ENCODE results near the gene SAMD4A.
"Not testable (repeated sequence)": the region's sequence is repeated elsewhere in the genome, so short reads cannot be mapped to it uniquely, and the experiment has no call there.

The SAMD4A gene

DNA sequence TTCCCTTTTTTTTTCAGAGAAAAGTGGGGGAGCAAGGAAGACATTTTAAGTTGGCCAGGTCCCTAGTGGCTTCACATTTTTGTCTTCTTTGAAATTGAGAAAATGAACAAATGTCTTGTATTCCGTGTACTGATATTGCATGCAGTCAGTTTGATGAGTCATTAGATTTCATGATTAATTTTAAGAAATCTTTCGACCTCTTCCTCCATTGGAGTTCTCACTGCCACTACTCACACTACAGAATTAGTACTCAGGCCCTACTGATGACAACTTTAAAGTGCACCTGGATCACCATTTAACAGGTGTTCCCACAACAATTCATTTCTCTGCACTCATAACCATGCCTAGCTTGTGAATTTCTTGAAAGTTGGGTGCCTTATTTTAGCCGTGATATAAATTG, 50.5 kb downstream of the SAMD4A start:
- no peaks in the 10 kb centered on the region for H3K9me3 ChIP-seq
- H3K4me3 ChIP-seq, result no peak overlapping the region
- no peaks in the 10 kb centered on the region for H3K36me3 ChIP-seq (replicated peaks)
- no peak for DNase-seq (ENCODE audit: low spot score in 2 of 2)
- H3K27me3 ChIP-seq (ENCODE audit: low read depth), result no peaks in the 10 kb centered on the region
- no peaks in the 10 kb centered on the region for H3K4me1 ChIP-seq
- in situ Hi-C loops (cut with MboI; ENCODE audit: low sequenced_read_pairs), result no loop called here

DNA sequence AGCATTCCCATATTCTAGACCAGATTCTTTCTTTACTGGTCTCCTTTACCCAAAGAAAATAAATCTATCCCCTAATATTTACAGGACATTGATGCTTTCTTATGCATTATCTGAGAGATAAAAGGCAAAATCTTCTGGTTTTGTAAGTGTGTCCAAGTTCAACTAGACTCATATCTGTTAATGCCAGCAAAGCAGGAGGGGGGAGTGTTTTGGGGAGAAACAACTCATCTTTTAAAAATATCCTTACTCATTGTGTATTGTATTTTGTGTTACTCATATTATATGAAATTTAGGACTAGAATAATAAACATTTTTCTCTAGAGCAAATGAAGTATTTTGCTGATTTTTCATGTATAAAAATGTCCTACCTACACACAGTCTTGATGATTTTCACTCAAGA, 54.8 kb downstream of the SAMD4A start:
- Histone ChIP-seq H3K4me3 (no peak overlapping the region), H3K36me3 (replicated peaks) (no peaks in the 10 kb centered on the region), H3K9me3 (no peaks in the 10 kb centered on the region), H3K27me3 (ENCODE audit: low read depth) (no peaks in the 10 kb centered on the region), H3K4me1 (peaks cover 12% of the 10 kb centered on the region)
- in situ Hi-C loops (cut with MboI; ENCODE audit: low sequenced_read_pairs), result no loop called here
- DNase-seq (ENCODE audit: low spot score in 2 of 2), result no peak

DNA sequence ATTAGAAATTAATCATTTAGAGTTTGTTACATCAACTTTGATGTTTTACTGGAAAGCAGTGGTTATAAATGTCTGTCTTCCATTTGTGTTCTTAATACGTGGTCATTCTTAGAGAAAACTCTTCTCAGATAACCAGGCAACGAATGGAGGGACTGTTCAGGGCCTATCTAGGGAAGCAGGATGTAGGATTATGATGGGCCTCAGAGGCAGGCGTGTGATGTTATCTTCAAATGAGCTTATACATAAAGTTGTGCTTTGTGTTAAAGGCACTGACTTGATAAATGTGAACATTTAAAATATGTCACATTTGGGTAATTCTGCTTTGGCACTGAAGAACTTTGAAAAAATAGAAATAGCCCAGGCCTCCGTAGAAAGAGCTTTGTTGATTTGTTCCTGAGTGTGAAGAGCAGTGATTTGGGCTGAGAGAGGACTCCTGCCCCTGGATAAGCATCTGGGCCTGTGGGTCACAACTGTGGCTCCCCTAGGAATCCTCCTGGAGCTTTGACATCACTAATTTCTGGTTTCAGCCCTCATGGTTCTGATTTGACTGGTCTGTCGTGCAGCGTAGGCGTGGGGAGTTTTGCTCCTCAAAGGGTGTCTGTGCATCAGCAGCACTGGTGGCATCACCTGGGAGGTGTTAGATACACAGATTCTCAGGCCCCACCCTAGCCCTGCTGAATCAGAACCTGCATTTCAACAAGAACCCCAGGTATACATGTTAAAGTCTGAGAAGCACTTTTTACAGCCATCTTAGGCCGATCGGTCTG, 55.4 kb downstream of the SAMD4A start:
- Histone ChIP-seq H3K36me3 (replicated peaks) (no peaks in the 10 kb centered on the region), H3K4me1 (peaks cover 19% of the 10 kb centered on the region), H3K27me3 (ENCODE audit: low read depth) (no peaks in the 10 kb centered on the region), H3K9me3 (no peaks in the 10 kb centered on the region), H3K4me3 (no peak overlapping the region)
- in situ Hi-C loops (cut with MboI; ENCODE audit: low sequenced_read_pairs), result no loop called here
- DNase-seq (ENCODE audit: low spot score in 2 of 2), result no peak

DNA sequence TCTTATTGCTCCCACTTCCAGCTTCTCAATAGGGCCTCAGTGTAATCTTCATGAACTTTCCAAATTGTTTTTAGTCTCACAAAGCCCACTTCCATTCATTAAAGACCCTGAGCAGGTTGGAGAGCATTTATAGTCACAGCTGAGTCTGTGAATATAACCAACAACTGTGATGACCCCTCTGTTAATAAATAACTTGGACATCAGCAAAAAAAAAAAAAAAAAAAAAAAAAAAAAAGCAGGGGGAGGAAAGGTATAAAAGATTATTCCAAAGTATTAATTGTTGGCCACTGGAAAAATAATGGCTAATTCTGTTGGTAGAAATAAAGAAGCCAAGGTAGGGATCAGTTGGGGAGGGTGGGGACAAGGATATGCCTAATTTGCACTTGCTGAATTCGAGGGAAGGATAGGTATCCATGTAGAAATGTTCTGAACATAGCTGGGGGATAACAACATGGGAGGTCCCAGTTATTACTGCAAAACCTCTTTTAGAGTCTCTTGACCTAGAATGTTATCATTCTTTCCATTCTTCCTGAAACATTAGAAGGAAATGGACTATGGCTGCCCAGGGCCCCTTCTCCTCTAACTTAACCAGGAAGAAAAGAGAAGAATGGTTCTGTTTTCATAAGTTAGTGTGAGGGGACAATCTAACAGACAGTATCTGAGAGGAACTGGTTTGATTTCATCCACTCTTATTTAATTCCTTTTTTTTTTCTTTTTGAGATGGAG, 56.5 kb downstream of the SAMD4A start:
- H3K4me1 ChIP-seq, result peaks cover 24% of the 10 kb centered on the region

DNA sequence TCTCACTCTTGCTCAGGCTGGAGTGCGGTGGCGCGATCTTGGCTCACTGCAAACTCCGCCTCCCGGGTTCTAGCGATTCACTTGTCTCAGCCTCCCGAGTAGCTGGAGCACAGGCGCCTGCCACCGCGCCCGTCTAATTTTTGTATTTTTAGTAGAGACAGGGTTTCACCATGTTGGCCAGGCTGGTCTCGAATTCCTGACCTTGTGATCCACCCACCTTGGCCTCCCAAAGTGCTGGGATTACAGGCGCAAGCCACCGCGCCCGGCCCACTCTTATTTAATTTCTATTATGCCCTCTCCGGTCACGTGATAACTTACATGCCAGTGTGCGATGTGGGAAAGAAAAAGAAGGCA, 57.1 kb downstream of the SAMD4A start:
- DNase-seq (ENCODE audit: low spot score in 2 of 2); in situ Hi-C loops (cut with MboI; ENCODE audit: low sequenced_read_pairs); H3K36me3 ChIP-seq (replicated peaks); H3K9me3 ChIP-seq; H3K27me3 ChIP-seq (ENCODE audit: low read depth); H3K4me3 ChIP-seq: not testable (repeated sequence)
- H3K4me1 ChIP-seq, result peaks cover 24% of the 10 kb centered on the region

More for the DNA sequence above, 56.5 kb downstream of the SAMD4A start:
- DNase-seq (ENCODE audit: low spot score in 2 of 2), result no peak
- in situ Hi-C loops (cut with MboI; ENCODE audit: low sequenced_read_pairs), result no loop called here
- Histone ChIP-seq H3K9me3 (no peaks in the 10 kb centered on the region), H3K4me3 (no peak overlapping the region), H3K36me3 (replicated peaks) (no peaks in the 10 kb centered on the region), H3K27me3 (ENCODE audit: low read depth) (no peaks in the 10 kb centered on the region)

DNA sequence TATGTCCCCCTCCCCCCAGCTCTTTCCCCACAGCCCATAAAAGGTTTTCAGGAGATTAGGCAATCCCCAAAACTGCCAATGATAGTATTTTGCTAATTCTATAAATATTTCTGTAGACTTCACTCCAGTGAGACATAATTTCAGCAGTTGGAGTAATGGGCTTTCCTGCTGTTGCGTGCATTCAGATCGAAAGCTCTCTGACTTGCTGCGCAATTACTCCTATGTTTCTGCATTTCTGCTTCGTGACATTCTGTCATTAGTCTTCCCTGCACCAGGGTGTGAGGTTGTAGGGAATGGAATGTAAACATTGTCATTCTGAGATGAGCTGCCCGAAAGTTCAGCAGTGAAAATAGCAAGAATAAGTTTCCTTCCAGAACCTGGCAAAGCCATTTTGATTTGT, 58.2 kb downstream of the SAMD4A start:
- Histone ChIP-seq H3K4me3 (no peak overlapping the region), H3K27me3 (ENCODE audit: low read depth) (no peaks in the 10 kb centered on the region), H3K4me1 (peaks cover 24% of the 10 kb centered on the region), H3K36me3 (replicated peaks) (peaks cover 5% of the 10 kb centered on the region; the same call in 1 of the 2 replicates), H3K9me3 (no peaks in the 10 kb centered on the region)
- no peak for DNase-seq (ENCODE audit: low spot score in 2 of 2)
- in situ Hi-C loops (cut with MboI; ENCODE audit: low sequenced_read_pairs), result no loop called here

DNA sequence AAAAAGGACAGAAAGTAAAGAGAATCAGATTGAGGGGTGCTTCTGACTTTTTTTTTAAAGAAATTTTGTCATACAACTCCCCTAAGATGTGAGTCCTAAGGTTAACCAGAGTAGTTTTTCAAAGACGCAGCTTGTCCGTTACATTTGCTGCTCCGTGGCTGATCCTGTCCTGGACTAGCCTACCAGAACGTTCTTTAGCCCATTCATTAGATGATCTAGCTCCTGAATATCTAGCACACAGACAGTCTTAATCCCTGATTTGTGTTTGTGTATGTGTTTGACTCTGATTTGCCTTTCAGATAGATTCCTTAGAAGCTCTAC, 60.3 kb downstream of the SAMD4A start:
- no peaks in the 10 kb centered on the region for H3K9me3 ChIP-seq
- DNase-seq (ENCODE audit: low spot score in 2 of 2), result no peak
- no peaks in the 10 kb centered on the region for H3K27me3 ChIP-seq (ENCODE audit: low read depth)
- in situ Hi-C loops (cut with MboI; ENCODE audit: low sequenced_read_pairs), result no loop called here
- peaks cover 24% of the 10 kb centered on the region for H3K4me1 ChIP-seq
- no peak overlapping the region for H3K4me3 ChIP-seq
- H3K36me3 ChIP-seq (replicated peaks), result peaks cover 11% of the 10 kb centered on the region; the same call in 1 of the 2 replicates

DNA sequence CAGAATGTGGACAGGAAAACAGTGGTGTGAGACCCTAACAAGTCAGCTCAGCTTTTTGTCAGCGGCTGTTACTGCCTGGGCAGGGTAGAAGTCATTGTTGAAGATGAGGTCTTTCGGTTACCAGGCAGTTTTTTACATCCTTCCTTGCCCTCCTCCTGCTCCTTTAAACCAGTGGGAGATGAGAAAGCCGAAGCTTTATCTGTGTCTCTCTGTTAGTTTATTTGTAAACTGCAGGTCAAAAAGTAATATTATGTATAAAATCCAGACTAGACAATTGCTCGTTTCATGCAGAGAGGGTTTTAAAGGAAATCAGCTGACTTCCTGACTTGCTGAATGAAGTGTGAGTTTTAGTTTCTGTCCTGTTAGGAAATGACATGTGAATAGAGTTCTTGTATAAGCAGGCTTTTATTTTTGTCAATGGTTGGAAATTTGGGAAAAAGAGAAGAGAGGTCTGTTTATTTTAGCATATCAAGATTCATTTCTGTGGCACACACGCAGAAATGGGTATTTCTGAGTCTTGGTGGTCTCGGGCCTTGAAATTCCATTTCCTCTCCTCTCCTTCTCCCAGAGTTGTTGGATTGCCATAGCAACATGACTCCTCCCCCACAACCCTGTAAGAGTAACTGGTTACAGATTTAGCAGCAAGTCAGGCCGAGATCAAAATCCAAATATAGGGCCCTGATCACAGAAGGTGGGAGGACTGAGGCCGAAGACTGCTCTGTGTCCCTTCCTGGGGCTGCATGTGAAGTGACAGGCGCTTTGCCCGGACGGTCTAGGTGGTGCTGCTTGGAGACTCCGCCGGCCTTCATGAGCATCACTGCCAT, 60.8 kb downstream of the SAMD4A start:
- peaks cover 11% of the 10 kb centered on the region; the same call in 1 of the 2 replicates for H3K36me3 ChIP-seq (replicated peaks)
- DNase-seq (ENCODE audit: low spot score in 2 of 2), result no peak
- no peaks in the 10 kb centered on the region for H3K27me3 ChIP-seq (ENCODE audit: low read depth)
- H3K4me1 ChIP-seq, result peaks cover 24% of the 10 kb centered on the region
- H3K4me3 ChIP-seq, result no peak overlapping the region
- H3K9me3 ChIP-seq, result no peaks in the 10 kb centered on the region
- in situ Hi-C loops (cut with MboI; ENCODE audit: low sequenced_read_pairs), result no loop called here

DNA sequence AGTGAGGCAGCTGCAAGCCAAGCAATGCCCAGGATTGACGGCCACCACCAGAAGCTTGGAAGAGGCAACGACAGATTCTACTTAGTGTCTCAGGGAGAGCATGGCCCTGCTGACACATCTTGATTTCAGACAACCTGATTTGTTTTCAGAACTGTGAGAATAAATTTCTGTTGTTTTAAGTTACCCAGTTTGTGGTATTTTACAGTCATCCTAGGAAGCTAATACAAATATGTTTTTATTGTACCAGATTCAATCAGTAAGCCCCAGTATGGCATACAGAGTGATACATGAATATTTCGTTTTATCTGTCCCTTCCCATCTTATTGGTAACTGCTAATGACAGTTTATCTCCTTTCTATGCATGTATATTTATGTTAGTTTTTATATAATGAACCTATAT, 62.3 kb downstream of the SAMD4A start:
- Histone ChIP-seq H3K4me3 (no peak overlapping the region), H3K9me3 (no peaks in the 10 kb centered on the region), H3K4me1 (peaks cover 24% of the 10 kb centered on the region), H3K36me3 (replicated peaks) (peaks cover 11% of the 10 kb centered on the region; the same call in 1 of the 2 replicates), H3K27me3 (ENCODE audit: low read depth) (no peaks in the 10 kb centered on the region)
- no peak for DNase-seq (ENCODE audit: low spot score in 2 of 2)
- in situ Hi-C loops (cut with MboI; ENCODE audit: low sequenced_read_pairs), result no loop called here

DNA sequence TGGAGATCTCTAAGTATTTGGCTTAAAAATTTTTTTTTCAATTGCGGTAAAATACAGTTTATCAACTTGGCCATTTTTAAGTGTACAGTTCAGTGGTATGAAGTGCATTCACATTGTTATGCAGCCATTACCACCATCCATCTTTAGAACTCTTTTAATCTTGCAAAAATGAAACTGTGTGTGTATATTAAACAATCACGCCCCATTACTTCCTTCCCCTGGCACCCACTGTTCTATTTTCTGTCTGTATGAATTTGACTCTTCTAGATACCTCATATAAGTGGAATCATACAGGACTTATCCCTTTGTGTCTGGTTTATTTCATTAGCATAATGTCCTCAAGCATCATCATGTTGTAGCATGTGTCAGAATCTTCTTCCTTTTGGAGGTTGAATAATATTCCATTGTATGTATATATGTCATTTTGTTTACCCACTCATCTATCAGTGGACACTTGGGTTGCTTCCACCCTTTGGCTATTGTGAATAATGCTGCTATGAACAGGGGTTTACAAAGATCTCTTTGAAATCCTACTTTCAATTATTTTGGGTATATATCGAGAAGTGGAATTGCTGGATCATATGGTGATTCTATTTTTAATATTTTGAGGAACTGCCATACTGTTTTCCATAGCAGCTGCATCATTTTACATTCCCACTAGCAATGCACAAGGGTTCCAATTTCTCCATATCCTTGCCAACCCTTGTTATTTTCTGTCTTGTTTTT, 62.9 kb downstream of the SAMD4A start:
- DNase-seq (ENCODE audit: low spot score in 2 of 2), result no peak
- Histone ChIP-seq H3K4me3 (no peak overlapping the region), H3K27me3 (ENCODE audit: low read depth) (no peaks in the 10 kb centered on the region), H3K4me1 (peaks cover 22% of the 10 kb centered on the region), H3K9me3 (no peaks in the 10 kb centered on the region), H3K36me3 (replicated peaks) (peaks cover 11% of the 10 kb centered on the region; the same call in 1 of the 2 replicates)
- in situ Hi-C loops (cut with MboI; ENCODE audit: low sequenced_read_pairs), result no loop called here

DNA sequence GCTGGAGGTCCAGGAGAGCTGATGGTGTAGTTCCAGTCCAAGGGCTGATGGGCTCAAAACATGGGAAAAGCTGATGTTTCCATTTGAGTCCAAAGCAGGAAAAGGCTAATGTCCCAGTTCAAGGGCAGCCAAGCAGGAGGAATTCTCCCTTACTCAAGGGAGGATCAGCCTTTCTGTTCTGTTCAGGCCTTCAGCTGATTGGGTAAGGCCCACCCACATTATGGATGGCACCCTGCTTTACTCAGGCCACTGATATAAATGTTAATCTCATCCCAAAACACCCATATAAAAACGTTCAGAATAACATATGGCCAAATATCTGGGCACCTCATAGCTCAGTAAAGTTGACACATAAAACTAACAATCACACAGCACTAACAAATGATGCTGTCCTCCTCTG, 64.1 kb downstream of the SAMD4A start:
- Histone ChIP-seq H3K4me3 (no peak overlapping the region), H3K4me1 (peaks cover 16% of the 10 kb centered on the region), H3K27me3 (ENCODE audit: low read depth) (no peaks in the 10 kb centered on the region), H3K36me3 (replicated peaks) (peaks cover 11% of the 10 kb centered on the region; the same call in 1 of the 2 replicates), H3K9me3 (no peaks in the 10 kb centered on the region)
- DNase-seq (ENCODE audit: low spot score in 2 of 2), result no peak
- in situ Hi-C loops (cut with MboI; ENCODE audit: low sequenced_read_pairs), result no loop called here

DNA sequence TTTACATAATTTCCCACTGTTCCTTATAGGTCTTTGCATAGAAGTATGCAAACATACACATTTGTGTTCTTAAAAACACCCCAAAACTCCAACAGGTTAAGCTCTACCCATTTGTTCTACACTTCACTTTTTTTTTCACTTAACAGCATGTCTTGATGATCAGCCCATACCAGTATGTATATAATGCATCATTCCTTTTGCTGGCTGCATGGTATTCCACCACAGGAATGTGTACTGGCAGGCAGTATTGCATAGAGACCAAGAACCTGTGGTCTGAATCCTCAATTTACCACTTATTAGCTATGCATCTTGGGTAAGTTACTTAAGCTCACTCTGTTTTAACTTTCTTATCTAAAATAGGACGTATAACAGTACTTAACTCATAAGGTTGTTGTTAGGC, 65.5 kb downstream of the SAMD4A start:
- DNase-seq (ENCODE audit: low spot score in 2 of 2), result no peak

DNA sequence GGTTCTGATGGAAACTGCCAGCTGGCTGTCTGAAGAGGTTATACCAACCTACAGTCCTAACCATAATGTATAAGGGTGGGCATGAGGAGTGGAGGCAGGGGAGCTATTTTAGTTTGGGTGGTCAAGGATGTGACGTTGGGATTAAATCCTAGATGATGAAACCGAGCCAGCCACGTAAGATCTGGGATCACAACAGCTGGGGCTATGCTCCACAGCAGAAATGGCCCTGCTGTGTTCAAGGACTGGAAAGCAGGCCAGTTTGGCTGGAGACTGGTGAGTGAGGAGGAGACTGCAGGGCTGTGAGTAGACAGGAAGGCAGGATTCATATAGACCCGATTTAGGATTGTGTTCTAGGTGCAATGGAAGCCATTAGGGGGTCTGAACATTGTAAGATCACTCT, 66.1 kb downstream of the SAMD4A start:
- in situ Hi-C loops (cut with MboI; ENCODE audit: low sequenced_read_pairs), result no loop called here
- H3K4me1 ChIP-seq, result no peaks in the 10 kb centered on the region; the same call in 1 of the 2 replicates
- no peaks in the 10 kb centered on the region for H3K9me3 ChIP-seq
- no peak for DNase-seq (ENCODE audit: low spot score in 2 of 2)
- H3K27me3 ChIP-seq (ENCODE audit: low read depth), result no peaks in the 10 kb centered on the region
- no peak overlapping the region for H3K4me3 ChIP-seq
- H3K36me3 ChIP-seq (replicated peaks), result peaks cover 11% of the 10 kb centered on the region; the same call in 1 of the 2 replicates

More for the DNA sequence above, 65.5 kb downstream of the SAMD4A start:
- H3K4me1 ChIP-seq, result peaks cover 4% of the 10 kb centered on the region; the same call in 1 of the 2 replicates
- no peaks in the 10 kb centered on the region for H3K27me3 ChIP-seq (ENCODE audit: low read depth)
- peaks cover 11% of the 10 kb centered on the region; the same call in 1 of the 2 replicates for H3K36me3 ChIP-seq (replicated peaks)
- H3K4me3 ChIP-seq, result no peak overlapping the region
- in situ Hi-C loops (cut with MboI; ENCODE audit: low sequenced_read_pairs), result no loop called here
- no peaks in the 10 kb centered on the region for H3K9me3 ChIP-seq
